ENCODE results near the gene ZNF641.

- TF ChIP-seq CTCF (IDR thresholded peaks at IDR 0.05; ENCODE audit: low read length), result no peak
- no peak for TF ChIP-seq EZH2 (IDR thresholded peaks at IDR 0.05; ENCODE audit: borderline replicate concordance, low read length)
Measured at GRCh38 chr12:48361664-48362339, 11.1 kb upstream of the ZNF641 start.
